22Rv1 (cell line): Measurements from ENCODE around the gene ZGRF1.
"Not testable (repeated sequence)": the region's sequence is repeated elsewhere in the genome, so short reads cannot be mapped to it uniquely, and the experiment has no call there.

Experiments used
- H3K27ac ChIP-seq: fragments of 450-650 bp; 2 replicates; pipeline ENCODE4 v1.5.1; 2017
- CTCF ChIP-seq: fragments of 450-650 bp; IDR thresholded peaks from 2 replicates; pipeline ENCODE4 v1.5.1; 2017; ENCODE audit warnings: mild to moderate bottlenecking
- ZFX ChIP-seq: fragments of 450-650 bp; IDR thresholded peaks from 2 replicates; pipeline ENCODE4 v1.6.1; 2017; ENCODE audit warnings: antibody characterized with exemption, borderline replicate concordance

The ZGRF1 gene

GRCh38 chr4:112664611-112665010 lies 27.9 kb upstream of the ZGRF1 start:
- H3K27ac ChIP-seq: no peak overlapping the region
- no peak for TF ChIP-seq CTCF
- no peak for TF ChIP-seq ZFX

GRCh38 chr4:112656115-112656514 lies 19.4 kb upstream of the ZGRF1 start:
- peak; percentile 35; the same call in 1 of the 2 replicates for TF ChIP-seq CTCF
- not testable (repeated sequence) for H3K27ac ChIP-seq

- no peak for TF ChIP-seq ZFX
- no peak for TF ChIP-seq CTCF
- H3K27ac ChIP-seq: no peak overlapping the region
Observed at GRCh38 chr4:112655270-112655669, 18.6 kb upstream of the ZGRF1 start.

GRCh38 chr4:112652216-112652615 lies 15.5 kb upstream of the ZGRF1 start:
- TF ChIP-seq CTCF (no peak), ZFX (no peak)
- no peak overlapping the region for H3K27ac ChIP-seq

- no peak for TF ChIP-seq ZFX
- no peak for TF ChIP-seq CTCF
- no peak overlapping the region for H3K27ac ChIP-seq
Observed at GRCh38 chr4:112651641-112652040, 14.9 kb upstream of the ZGRF1 start.

- H3K27ac ChIP-seq: no peak overlapping the region
Observed at GRCh38 chr4:112650332-112650731, 13.6 kb upstream of the ZGRF1 start.

GRCh38 chr4:112649055-112649408 lies 12.3 kb upstream of the ZGRF1 start:
- H3K27ac ChIP-seq: no peak overlapping the region
- no peak for TF ChIP-seq CTCF
- no peak for TF ChIP-seq ZFX

More at GRCh38 chr4:112650332-112650731, 13.6 kb upstream of the ZGRF1 start:
- TF ChIP-seq ZFX (no peak), CTCF (no peak)
